H9 (cell line): ENCODE measurements around the gene EML1. TPM values are rescaled to one million over a fixed set of nuclear protein-coding genes. Genes with fewer than 3 reads are reported as not detected.

Experiments
- DNase-seq: peaks from one replicate; pipeline ENCODE4 v3.0.0-alpha.2; 2017
- H2AFZ ChIP-seq: one replicate; pipeline ENCODE4 v1.6.1; 2013; ENCODE audit warnings: mild to moderate bottlenecking, low read length, control low read depth, moderate library complexity
- H2AK5ac ChIP-seq: 2 replicates; pipeline ENCODE4 v1.6.1; 2013; ENCODE audit warnings: low read length, control low read depth, mixed read lengths; ENCODE audit not compliant: insufficient read length
- H2BK120ac ChIP-seq: one replicate; pipeline ENCODE4 v1.6.1; 2013; ENCODE audit warnings: low read depth, mild to moderate bottlenecking, low read length, control low read depth, inconsistent platforms; ENCODE audit not compliant: poor library complexity, severe bottlenecking
- H2BK12ac ChIP-seq: 2 replicates; pipeline ENCODE4 v1.6.1; 2013; ENCODE audit warnings: low read length, control low read depth, mixed read lengths, low read depth; ENCODE audit not compliant: insufficient read length
- H2BK15ac ChIP-seq: 2 replicates; pipeline ENCODE4 v1.6.1; 2013; ENCODE audit warnings: low read depth, low read length, control low read depth
- H2BK20ac ChIP-seq: one replicate; pipeline ENCODE4 v1.6.1; 2013; ENCODE audit warnings: low read depth, mild to moderate bottlenecking, low read length, control low read depth, inconsistent platforms; ENCODE audit not compliant: poor library complexity, severe bottlenecking
- H2BK5ac ChIP-seq: 2 replicates; pipeline ENCODE4 v1.6.1; 2013; ENCODE audit warnings: low read length, control low read depth, mixed read lengths; ENCODE audit not compliant: insufficient read length
- H3K14ac ChIP-seq: 2 replicates; pipeline ENCODE4 v1.6.1; 2013; ENCODE audit warnings: low read length, control low read depth; ENCODE audit not compliant: insufficient read depth
- H3K18ac ChIP-seq: 2 replicates; pipeline ENCODE4 v1.6.1; 2013; ENCODE audit warnings: low read depth, mild to moderate bottlenecking, mixed read lengths, low read length, control low read depth; ENCODE audit not compliant: insufficient read length
- H3K23ac ChIP-seq: 2 replicates; pipeline ENCODE4 v1.6.1; 2013; ENCODE audit warnings: low read length, control low read depth, mixed read lengths, low read depth; ENCODE audit not compliant: insufficient read length
- H3K23me2 ChIP-seq: 2 replicates; pipeline ENCODE4 v1.6.1; 2013; ENCODE audit warnings: low read depth, mild to moderate bottlenecking, mixed read lengths, low read length, control low read depth; ENCODE audit not compliant: insufficient read length, poor library complexity, severe bottlenecking
- H3K27ac ChIP-seq: 2 replicates; pipeline ENCODE4 v1.5.1; 2013; ENCODE audit warnings: low read length, control low read depth, mixed read lengths, low read depth; ENCODE audit not compliant: insufficient read length
- H3K27me3 ChIP-seq: 2 replicates; pipeline ENCODE4 v1.6.1; 2013; ENCODE audit warnings: low read length, control low read depth, inconsistent platforms; ENCODE audit not compliant: insufficient read depth
- H3K4ac ChIP-seq: 2 replicates; pipeline ENCODE4 v1.6.1; 2013; ENCODE audit warnings: low read depth, mild to moderate bottlenecking, control low read depth, inconsistent platforms, low read length, moderate library complexity
- H3K4me1 ChIP-seq: 2 replicates; pipeline ENCODE4 v1.6.1; 2013; ENCODE audit warnings: low read length, control low read depth, inconsistent platforms; ENCODE audit not compliant: insufficient read depth
- H3K4me2 ChIP-seq: 2 replicates; pipeline ENCODE4 v1.6.1; 2013; ENCODE audit warnings: low read length, control low read depth, mixed read lengths; ENCODE audit not compliant: insufficient read length, insufficient read depth
- H3K56ac ChIP-seq: 2 replicates; pipeline ENCODE4 v1.6.1; 2013; ENCODE audit warnings: low read depth, mild to moderate bottlenecking, mixed read lengths, low read length, control low read depth; ENCODE audit not compliant: insufficient read length
- H3K79me1 ChIP-seq: 2 replicates; pipeline ENCODE4 v1.6.1; 2013; ENCODE audit warnings: low read depth, mild to moderate bottlenecking, moderate library complexity, low read length, control low read depth, inconsistent platforms; ENCODE audit not compliant: insufficient read depth, poor library complexity, severe bottlenecking
- H3K79me2 ChIP-seq: 2 replicates; pipeline ENCODE4 v1.6.1; 2013; ENCODE audit warnings: low read length, control low read depth, inconsistent platforms; ENCODE audit not compliant: insufficient read depth
- H3K9ac ChIP-seq: 2 replicates; pipeline ENCODE4 v1.6.1; 2013; ENCODE audit warnings: low read length, control low read depth, mixed read lengths; ENCODE audit not compliant: insufficient read length; ENCODE audit errors: extremely low read depth
- H3K9me3 ChIP-seq: one replicate; pipeline ENCODE4 v1.6.1; 2013; ENCODE audit warnings: low read depth, low read length, inconsistent platforms; ENCODE audit not compliant: control insufficient read depth
- H3T11ph ChIP-seq: one replicate; pipeline ENCODE4 v1.6.1; 2013; ENCODE audit warnings: mild to moderate bottlenecking, low read length, control low read depth, inconsistent platforms
- H4K20me1 ChIP-seq: one replicate; pipeline ENCODE4 v1.6.1; 2013; ENCODE audit not compliant: control insufficient read depth, insufficient read length, insufficient read depth
- H4K5ac ChIP-seq: 2 replicates; pipeline ENCODE4 v1.6.1; 2013; ENCODE audit warnings: low read depth, mild to moderate bottlenecking, mixed read lengths, low read length, control low read depth; ENCODE audit not compliant: insufficient read length
- H4K8ac ChIP-seq: replicated peaks from 2 replicates; pipeline ENCODE4 v1.6.1; 2013; ENCODE audit warnings: low read length, control low read depth, mixed read lengths, low read depth; ENCODE audit not compliant: insufficient read length
- H4K91ac ChIP-seq: 2 replicates; pipeline ENCODE4 v1.6.1; 2013; ENCODE audit warnings: low read depth, mild to moderate bottlenecking, moderate library complexity, mixed read lengths, low read length, control low read depth; ENCODE audit not compliant: insufficient read length
- H3K27ac Mint-ChIP-seq, 3 experiments: 2 replicates in 2 of 3; 3 replicates in 1 of 3; pipeline ENCODE4 v1.8.0; 2020 to 2021; ENCODE audit warnings: mixed read lengths in 3 of 3, mild to moderate bottlenecking in 1 of 3, moderate library complexity in 1 of 3
- H3K27me3 Mint-ChIP-seq: 2 replicates; pipeline ENCODE4 v1.8.0; 2021; ENCODE audit warnings: low read depth, mild to moderate bottlenecking, moderate library complexity, mixed read lengths
- H3K36me3 Mint-ChIP-seq, 3 experiments: 2 replicates in 2 of 3; 3 replicates in 1 of 3; pipeline ENCODE4 v1.8.0; 2020 to 2021; ENCODE audit warnings: low read depth in 3 of 3, mixed read lengths in 3 of 3; ENCODE audit not compliant: insufficient read depth in 1 of 3
- H3K4me1 Mint-ChIP-seq, 2 experiments: 2 replicates each; pipeline ENCODE4 v1.8.0; 2020; ENCODE audit warnings: mixed read lengths in 2 of 2
- H3K4me3 Mint-ChIP-seq, 2 experiments: 2 replicates in 1 of 2; 3 replicates in 1 of 2; pipeline ENCODE4 v1.8.0; 2020 to 2021; ENCODE audit warnings: mild to moderate bottlenecking in 2 of 2, mixed read lengths in 2 of 2, moderate library complexity in 1 of 2
- H3K9me3 Mint-ChIP-seq, 2 experiments: 2 replicates in 1 of 2; 3 replicates in 1 of 2; pipeline ENCODE4 v1.8.0; 2020; ENCODE audit warnings: mild to moderate bottlenecking in 2 of 2, mixed read lengths in 2 of 2, moderate library complexity in 1 of 2
- CTCF ChIP-seq: fragments of 200-600 bp; sonication (generic); conservative IDR thresholded peaks from 3 replicates; pipeline ENCODE4 v1.8.0; 2021; ENCODE audit warnings: antibody characterized with exemption, mild to moderate bottlenecking
- WGBS: extraction: QIAGEN DNeasy Blood & Tissue Kit; methylation state at CpG from one replicate; pipeline ENCODE4 v1.1.7; 2013; ENCODE audit warnings: missing lambda C conversion rate, low lambda C conversion rate, mixed read lengths; ENCODE audit not compliant: insufficient read length; ENCODE audit errors: extremely low coverage; 5-methylcytosine and 5-hydroxymethylcytosine counted together
- total RNA-seq: library from RNA; stranded (reverse); gene quantifications from 2 replicates; pipeline ENCODE4 v1.2.1, GENCODE V29; 2021

EML1 gene
- total RNA-seq, 1 experiment from 2014 or later: 16.7 TPM

GRCh38 chr14:99964979-99965378, 171.8 kb downstream of the EML1 start:
- H2BK120ac ChIP-seq: no peak overlapping the region
- no peaks in the 10 kb centered on the region for H4K20me1 ChIP-seq
- H2AK5ac ChIP-seq: no peak overlapping the region
- no peak for DNase-seq
- no peak for TF ChIP-seq CTCF
- no peak overlapping the region for H4K5ac ChIP-seq
- no peak overlapping the region for H3K18ac ChIP-seq
- H3K4me1 Mint-ChIP-seq: peaks cover 17 to 44% of the 10 kb centered on the region in 2 experiments
- H3K56ac ChIP-seq: no peak overlapping the region
- no peak overlapping the region for H3K4ac ChIP-seq
- no peaks in the 10 kb centered on the region for H3K23me2 ChIP-seq
- no peak overlapping the region for H3K27ac ChIP-seq
- H3K27me3 ChIP-seq: peaks cover 9% of the 10 kb centered on the region; the same call in 1 of the 2 replicates
- no peaks in the 10 kb centered on the region; the same call in 1 of the 2 replicates for H3K4me1 ChIP-seq
- peaks cover 0 to 1% (median 0%) of the 10 kb centered on the region in 3 experiments; a peak in 2 of 7 replicates for H3K36me3 Mint-ChIP-seq
- no peak overlapping the region for H3K9ac ChIP-seq
- no peak overlapping the region for H3K23ac ChIP-seq
- no peaks in the 10 kb centered on the region for H3K79me1 ChIP-seq
- H2BK12ac ChIP-seq: no peak overlapping the region
- no CpG with 5 or more reads among the region's 9 CpGs for WGBS
- no peak overlapping the region for H4K91ac ChIP-seq
- no peaks in the 10 kb centered on the region for H3K9me3 ChIP-seq
- no peak overlapping the region for H2BK15ac ChIP-seq
- H3K14ac ChIP-seq: no peak overlapping the region
- no peak overlapping the region for H2AFZ ChIP-seq
- no peak overlapping the region for H2BK20ac ChIP-seq
- H3K4me2 ChIP-seq: no peak overlapping the region
- H2BK5ac ChIP-seq: no peak overlapping the region
- no peak overlapping the region for H3T11ph ChIP-seq
- no peak overlapping the region for H4K8ac ChIP-seq
- H3K79me2 ChIP-seq: no peaks in the 10 kb centered on the region
- H3K27ac Mint-ChIP-seq: no peak overlapping the region; a peak in 1 of 7 replicates
- H3K9me3 Mint-ChIP-seq: no peaks in the 10 kb centered on the region; a peak in 2 of 5 replicates
- H3K4me3 Mint-ChIP-seq: no peak overlapping the region
- H3K27me3 Mint-ChIP-seq: peaks cover 46% of the 10 kb centered on the region
